HG03469 (cell line): Measurements from ENCODE around the gene OR4C16.

Experiments
- ATAC-seq: cut with Tn5 transposase; IDR thresholded peaks from one replicate; pipeline ENCODE4 v1.9.1; 2021; ENCODE audit warnings: mild to moderate bottlenecking, moderate library complexity, moderate number of reproducible peaks; ENCODE audit not compliant: unreplicated experiment

Gene OR4C16, protein sequence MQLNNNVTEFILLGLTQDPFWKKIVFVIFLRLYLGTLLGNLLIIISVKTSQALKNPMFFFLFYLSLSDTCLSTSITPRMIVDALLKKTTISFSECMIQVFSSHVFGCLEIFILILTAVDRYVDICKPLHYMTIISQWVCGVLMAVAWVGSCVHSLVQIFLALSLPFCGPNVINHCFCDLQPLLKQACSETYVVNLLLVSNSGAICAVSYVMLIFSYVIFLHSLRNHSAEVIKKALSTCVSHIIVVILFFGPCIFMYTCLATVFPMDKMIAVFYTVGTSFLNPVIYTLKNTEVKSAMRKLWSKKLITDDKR

DNA sequence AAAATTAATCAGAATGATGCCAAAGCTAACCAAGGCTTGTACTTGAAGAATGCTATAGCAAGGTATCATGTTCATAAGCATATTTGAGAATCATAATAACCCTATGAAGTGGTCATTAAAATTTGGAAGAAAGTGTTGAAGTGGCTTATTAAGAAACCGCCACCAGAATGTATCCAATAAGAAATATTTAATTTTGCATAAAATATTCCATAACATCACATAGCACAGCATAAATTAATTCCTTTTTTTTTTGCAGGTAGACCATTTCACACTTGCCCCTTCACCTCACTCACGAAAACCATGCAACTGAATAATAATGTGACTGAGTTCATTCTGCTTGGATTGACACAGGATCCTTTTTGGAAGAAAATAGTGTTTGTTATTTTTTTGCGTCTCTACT is at the start of gene OR4C16:
Gene OR4C16, plus strand, starts transcription at position 301 of the 400 bp plus-strand sequence. Its CDS starts 0 bp downstream, at position 301.
- ATAC-seq, result no peak

DNA sequence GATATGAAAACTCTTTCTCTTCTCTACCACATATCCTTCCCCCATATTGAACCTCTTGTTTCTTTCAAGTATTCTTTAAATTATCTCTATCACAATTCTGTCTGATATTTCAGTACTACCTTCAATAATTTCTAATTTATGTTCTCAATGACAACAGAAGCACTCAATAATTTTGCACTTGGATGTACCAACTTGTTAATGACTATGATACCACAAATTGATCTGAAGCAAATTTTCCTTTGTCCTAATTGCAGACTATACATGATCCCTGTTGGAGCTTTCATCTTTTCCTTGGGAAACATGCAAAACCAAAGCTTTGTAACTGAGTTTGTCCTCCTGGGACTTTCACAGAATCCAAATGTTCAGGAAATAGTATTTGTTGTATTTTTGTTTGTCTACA is 17.8 kb upstream of the OR4C16 start, which contains the start of gene OR4C15:
Gene OR4C15, plus strand, starts transcription at position 301 of the 400 bp plus-strand sequence. Its CDS starts 0 bp downstream, at position 301.
- no peak for ATAC-seq

DNA sequence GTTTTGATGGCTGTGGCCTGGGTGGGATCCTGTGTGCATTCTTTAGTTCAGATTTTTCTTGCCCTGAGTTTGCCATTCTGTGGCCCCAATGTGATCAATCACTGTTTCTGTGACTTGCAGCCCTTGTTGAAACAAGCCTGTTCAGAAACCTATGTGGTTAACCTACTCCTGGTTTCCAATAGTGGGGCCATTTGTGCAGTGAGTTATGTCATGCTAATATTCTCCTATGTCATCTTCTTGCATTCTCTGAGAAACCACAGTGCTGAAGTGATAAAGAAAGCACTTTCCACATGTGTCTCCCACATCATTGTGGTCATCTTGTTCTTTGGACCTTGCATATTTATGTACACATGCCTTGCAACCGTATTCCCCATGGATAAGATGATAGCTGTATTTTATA is 620 bp downstream of the OR4C16 start:
- peak; percentile 85 for ATAC-seq

DNA sequence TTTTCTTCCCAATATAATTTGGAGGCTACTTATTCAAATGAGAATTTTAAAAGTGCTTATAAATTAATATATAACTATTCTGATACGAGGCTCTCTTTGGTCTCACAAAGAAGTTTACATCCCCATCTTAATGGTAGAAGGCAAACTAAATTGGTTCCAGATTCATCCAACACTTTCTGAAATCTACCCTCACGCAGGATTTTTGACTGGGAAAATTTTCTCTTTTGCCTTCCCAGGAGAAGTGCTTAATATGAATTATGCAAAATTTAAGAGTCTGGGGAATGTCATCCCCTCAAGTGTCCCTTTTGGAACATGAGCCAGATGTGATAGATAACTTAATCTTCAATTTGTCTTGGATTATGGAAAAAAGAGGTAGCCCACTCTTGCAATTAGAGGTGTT is 35.6 kb downstream of the OR4C16 start, which contains the start of gene OR4C11:
Gene OR4C11, minus strand, starts transcription at position 101 of the 400 bp plus-strand sequence. CDS start 3,272 bp downstream, outside the sequence.
- no peak for ATAC-seq
